Measurements from ENCODE around the gene HNRNPUL1.

HNRNPUL1 gene

DNA sequence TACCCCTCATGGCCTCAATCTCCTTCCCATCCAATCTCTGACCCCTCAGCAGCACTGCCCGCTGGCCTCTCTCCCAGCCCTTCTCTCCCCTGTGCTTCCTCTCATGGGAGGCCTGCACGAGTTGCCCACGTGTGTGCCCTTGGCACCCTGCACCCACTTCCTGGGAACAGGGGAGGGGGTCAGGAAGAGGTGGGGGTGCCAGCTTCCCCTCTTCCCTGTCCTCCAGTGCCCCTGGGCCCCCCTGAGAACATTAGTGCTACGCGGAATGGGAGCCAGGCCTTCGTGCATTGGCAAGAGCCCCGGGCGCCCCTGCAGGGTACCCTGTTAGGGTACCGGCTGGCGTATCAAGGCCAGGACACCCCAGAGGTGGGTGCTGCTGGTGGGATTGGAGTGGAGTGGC lies 25.9 kb upstream of the HNRNPUL1 start:
- H3K27ac ChIP-seq = no peak overlapping the region
- no peaks in the 10 kb centered on the region for H3K27me3 ChIP-seq (replicated peaks)
- TF ChIP-seq, protein P1, sequence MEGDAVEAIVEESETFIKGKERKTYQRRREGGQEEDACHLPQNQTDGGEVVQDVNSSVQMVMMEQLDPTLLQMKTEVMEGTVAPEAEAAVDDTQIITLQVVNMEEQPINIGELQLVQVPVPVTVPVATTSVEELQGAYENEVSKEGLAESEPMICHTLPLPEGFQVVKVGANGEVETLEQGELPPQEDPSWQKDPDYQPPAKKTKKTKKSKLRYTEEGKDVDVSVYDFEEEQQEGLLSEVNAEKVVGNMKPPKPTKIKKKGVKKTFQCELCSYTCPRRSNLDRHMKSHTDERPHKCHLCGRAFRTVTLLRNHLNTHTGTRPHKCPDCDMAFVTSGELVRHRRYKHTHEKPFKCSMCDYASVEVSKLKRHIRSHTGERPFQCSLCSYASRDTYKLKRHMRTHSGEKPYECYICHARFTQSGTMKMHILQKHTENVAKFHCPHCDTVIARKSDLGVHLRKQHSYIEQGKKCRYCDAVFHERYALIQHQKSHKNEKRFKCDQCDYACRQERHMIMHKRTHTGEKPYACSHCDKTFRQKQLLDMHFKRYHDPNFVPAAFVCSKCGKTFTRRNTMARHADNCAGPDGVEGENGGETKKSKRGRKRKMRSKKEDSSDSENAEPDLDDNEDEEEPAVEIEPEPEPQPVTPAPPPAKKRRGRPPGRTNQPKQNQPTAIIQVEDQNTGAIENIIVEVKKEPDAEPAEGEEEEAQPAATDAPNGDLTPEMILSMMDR (IDR thresholded peaks at IDR 0.05; ENCODE audit: low read depth, low read length, missing control alignments) = no peak
- no peak for DNase-seq
- peaks cover 77% of the 10 kb centered on the region for H3K36me3 ChIP-seq (replicated peaks)
- in situ Hi-C loops (cut with HindIII; ENCODE audit: low pct_ligation_motif_present, low sequenced_read_pairs) = no loop called here
- H3K4me3 ChIP-seq (ENCODE audit: low read depth, low read length) = no peak overlapping the region

DNA sequence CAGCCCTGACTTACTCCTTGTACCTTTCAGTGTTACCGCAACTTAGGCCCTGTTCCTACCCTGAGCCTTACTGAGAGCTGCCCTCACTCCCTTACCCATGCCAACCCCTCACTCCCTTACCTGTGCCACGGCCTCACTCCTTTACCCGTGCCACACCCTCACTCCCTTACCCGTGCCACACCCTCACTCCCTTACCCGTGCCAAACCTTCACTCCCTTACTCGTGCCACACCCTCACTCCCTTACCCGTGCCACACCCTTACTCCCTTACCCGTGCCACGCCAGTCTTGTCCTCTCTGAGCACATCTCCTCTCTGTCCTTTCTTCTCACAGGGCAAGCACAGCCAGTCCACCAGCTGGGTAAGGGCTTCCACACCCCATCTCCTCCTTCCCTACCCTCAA lies 24.8 kb upstream of the HNRNPUL1 start:
- Histone ChIP-seq H3K36me3 (replicated peaks) (peaks cover 79% of the 10 kb centered on the region), H3K27me3 (replicated peaks) (no peaks in the 10 kb centered on the region), H3K4me3 (ENCODE audit: low read depth, low read length) (no peak overlapping the region), H3K27ac (no peak overlapping the region)
- in situ Hi-C loops (cut with HindIII; ENCODE audit: low pct_ligation_motif_present, low sequenced_read_pairs) = no loop called here
- TF ChIP-seq, protein P1 (IDR thresholded peaks at IDR 0.05; ENCODE audit: low read depth, low read length, missing control alignments) = no peak
- DNase-seq = no peak

DNA sequence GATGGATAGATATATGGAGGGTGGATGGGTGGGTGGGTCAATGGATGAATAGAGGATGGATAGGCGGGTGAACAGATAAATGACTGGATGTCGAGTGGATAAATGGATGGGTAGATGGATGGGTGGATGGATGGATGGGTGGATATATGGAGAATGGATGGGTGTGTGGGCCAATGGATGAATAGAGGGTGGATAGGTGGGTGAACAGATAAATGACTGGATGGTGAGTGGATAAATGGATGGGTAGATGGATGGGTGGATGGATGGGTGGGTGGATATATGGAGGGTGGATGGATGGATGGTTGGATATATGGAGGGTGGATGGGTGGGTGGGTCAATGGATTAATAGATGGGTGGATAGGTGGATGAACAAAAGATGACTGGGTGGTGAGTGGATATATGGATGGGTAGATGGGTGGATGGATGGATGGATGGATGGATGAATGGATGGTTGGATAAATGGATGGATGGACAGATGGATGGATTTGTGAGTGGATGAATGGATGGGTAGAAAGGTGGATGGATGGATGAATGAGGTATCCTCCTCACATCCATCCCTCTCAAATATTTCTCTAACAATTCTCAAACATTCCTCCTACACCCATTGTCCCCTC lies 24.1 kb upstream of the HNRNPUL1 start:
- no peaks in the 10 kb centered on the region for H3K27me3 ChIP-seq (replicated peaks)
- H3K36me3 ChIP-seq (replicated peaks) = peaks cover 79% of the 10 kb centered on the region
- H3K27ac ChIP-seq = no peak overlapping the region
- TF ChIP-seq, protein P1 (IDR thresholded peaks at IDR 0.05; ENCODE audit: low read depth, low read length, missing control alignments) = no peak
- H3K4me3 ChIP-seq (ENCODE audit: low read depth, low read length) = no peak overlapping the region
- in situ Hi-C loops (cut with HindIII; ENCODE audit: low pct_ligation_motif_present, low sequenced_read_pairs) = no loop called here
- no peak for DNase-seq

DNA sequence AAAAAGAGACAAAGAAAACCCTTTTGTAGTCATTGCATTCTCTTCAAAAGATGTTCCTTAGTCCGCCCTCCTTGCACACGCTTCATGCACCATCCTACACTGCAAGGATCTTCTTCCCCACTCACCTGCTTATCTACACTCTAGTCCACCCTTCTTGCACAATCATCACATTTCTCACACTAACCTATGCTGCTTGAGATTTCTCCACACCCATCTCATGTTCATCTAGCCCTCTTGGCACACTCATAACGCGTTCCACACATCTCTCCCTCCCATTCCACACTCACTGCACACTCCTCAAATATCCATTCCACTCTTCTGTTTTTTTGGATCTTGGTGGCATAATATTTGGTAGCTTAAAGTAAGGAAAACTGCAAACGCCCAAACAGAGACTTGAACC lies 22.3 kb upstream of the HNRNPUL1 start:
- TF ChIP-seq, protein P1 (IDR thresholded peaks at IDR 0.05; ENCODE audit: low read depth, low read length, missing control alignments) = no peak
- H3K27me3 ChIP-seq (replicated peaks) = no peaks in the 10 kb centered on the region
- H3K36me3 ChIP-seq (replicated peaks) = peaks cover 84% of the 10 kb centered on the region
- H3K4me3 ChIP-seq (ENCODE audit: low read depth, low read length) = no peak overlapping the region
- no peak for DNase-seq
- H3K27ac ChIP-seq = no peak overlapping the region
- in situ Hi-C loops (cut with HindIII; ENCODE audit: low pct_ligation_motif_present, low sequenced_read_pairs) = no loop called here

DNA sequence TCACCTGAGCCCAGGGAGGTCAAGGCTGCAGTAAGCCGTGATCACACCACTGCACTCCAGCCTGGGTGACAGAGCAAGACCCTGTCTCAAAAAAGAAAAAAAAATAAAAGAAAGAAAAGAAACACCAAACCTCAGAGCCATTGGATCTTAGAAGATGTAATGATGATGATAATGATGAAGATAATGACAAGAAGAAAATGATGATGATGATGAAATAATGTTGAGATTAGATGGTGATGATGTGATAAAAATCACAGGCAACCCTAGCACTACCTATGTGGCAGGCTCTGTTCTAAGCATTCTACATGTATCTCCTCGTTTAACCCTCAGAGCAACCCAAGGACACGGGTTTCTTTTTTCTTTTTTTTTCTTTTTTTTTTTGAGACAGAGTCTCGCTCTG lies 20.1 kb upstream of the HNRNPUL1 start:
- Histone ChIP-seq H3K4me3 (ENCODE audit: low read depth, low read length) (no peak overlapping the region), H3K27me3 (replicated peaks) (no peaks in the 10 kb centered on the region), H3K36me3 (replicated peaks) (peaks cover 84% of the 10 kb centered on the region), H3K27ac (no peak overlapping the region)
- no peak for DNase-seq
- TF ChIP-seq, protein P1 (IDR thresholded peaks at IDR 0.05; ENCODE audit: low read depth, low read length, missing control alignments) = no peak
- in situ Hi-C loops (cut with HindIII; ENCODE audit: low pct_ligation_motif_present, low sequenced_read_pairs) = no loop called here

DNA sequence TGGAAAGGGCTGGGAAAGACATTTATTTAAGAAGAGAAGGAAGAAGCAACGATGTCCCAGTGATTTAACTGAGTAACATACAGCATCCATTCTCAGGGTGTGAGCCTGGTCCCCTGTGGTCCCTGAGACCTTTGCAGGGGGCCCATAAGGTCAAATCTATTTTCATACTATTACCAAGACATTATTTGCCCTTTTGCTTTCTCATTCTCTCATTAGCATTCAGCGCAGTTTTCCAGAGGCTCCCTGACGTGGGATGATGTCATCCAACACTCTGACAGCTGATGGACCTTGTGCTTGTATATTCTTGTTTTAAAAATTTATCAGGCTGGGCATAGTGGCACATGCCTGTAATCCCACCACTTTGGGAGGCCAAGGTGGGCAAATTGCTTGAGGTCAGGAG lies 18.3 kb upstream of the HNRNPUL1 start:
- no peak overlapping the region for H3K27ac ChIP-seq
- H3K27me3 ChIP-seq (replicated peaks) = no peaks in the 10 kb centered on the region
- DNase-seq = no peak
- in situ Hi-C loops (cut with HindIII; ENCODE audit: low pct_ligation_motif_present, low sequenced_read_pairs) = no loop called here
- TF ChIP-seq, protein P1 (IDR thresholded peaks at IDR 0.05; ENCODE audit: low read depth, low read length, missing control alignments) = no peak
- H3K4me3 ChIP-seq (ENCODE audit: low read depth, low read length) = no peak overlapping the region
- H3K36me3 ChIP-seq (replicated peaks) = peaks cover 87% of the 10 kb centered on the region
